ENCODE results near the gene SLC16A13. TPM values are rescaled to one million over a fixed set of nuclear protein-coding genes. Genes with fewer than 3 reads are reported as not detected.

SLC16A13 gene
- total RNA-seq, 2 donors from 2014 or later = 0.56 TPM; not detected in 1

DNA sequence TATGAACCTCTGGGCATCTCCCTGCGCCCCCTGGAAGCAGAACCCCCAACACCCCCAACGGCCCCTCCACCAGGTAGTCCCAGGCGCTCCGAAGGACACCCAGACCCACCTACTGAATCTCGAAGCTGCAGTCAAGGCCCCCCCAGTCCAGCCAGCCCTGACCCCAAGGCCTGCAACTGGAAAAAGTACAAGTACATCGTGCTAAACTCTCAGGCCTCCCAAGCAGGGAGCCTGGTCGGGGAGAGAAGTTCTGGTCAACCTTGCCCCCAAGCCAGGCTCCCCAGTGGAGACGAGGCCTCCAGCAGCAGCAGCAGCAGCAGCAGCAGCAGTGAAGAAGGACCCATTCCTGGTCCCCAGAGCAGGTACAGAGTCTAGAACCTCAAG, 11.4 kb upstream of the SLC16A13 start:
- H3K36me3 ChIP-seq = no peaks in the 10 kb centered on the region
- H3K4me1 ChIP-seq (ENCODE audit: control insufficient read depth in 1 of 2, low read depth in 2 of 2) = peaks cover 4 to 27% of the 10 kb centered on the region in 2 donors
- no peak overlapping the region for H3K27ac ChIP-seq
- H3K9me3 ChIP-seq = no peaks in the 10 kb centered on the region
- peaks cover 12% of the 10 kb centered on the region for H3K27me3 ChIP-seq (replicated peaks; ENCODE audit: insufficient read depth)
- TF ChIP-seq CTCF (IDR thresholded peaks at IDR 0.05) = no peak
- DNase-seq (ENCODE audit: low spot score) (no peak), ATAC-seq (ENCODE audit: insufficient number of reproducible peaks, low FRiP score, low read depth) (no peak)
- no peak overlapping the region for H3K4me3 ChIP-seq

- Histone ChIP-seq H3K36me3 (no peaks in the 10 kb centered on the region), H3K27ac (no peak overlapping the region), H3K9me3 (no peaks in the 10 kb centered on the region), H3K27me3 (replicated peaks; ENCODE audit: insufficient read depth) (peaks cover 12% of the 10 kb centered on the region), H3K4me1 (ENCODE audit: control insufficient read depth in 1 of 2, low read depth in 2 of 2) (peaks cover 4 to 24% of the 10 kb centered on the region in 2 donors), H3K4me3 (no peak overlapping the region)
- no peak for DNase-seq (ENCODE audit: low spot score)
- no peak for ATAC-seq (ENCODE audit: insufficient number of reproducible peaks, low FRiP score, low read depth)
- no peak for TF ChIP-seq CTCF (IDR thresholded peaks at IDR 0.05)
Observed at GRCh38 chr17:7025245-7025644, 10.6 kb upstream of the SLC16A13 start.

GRCh38 chr17:7026471-7027115, 9.2 kb upstream of the SLC16A13 start:
- H3K27me3 ChIP-seq (replicated peaks; ENCODE audit: insufficient read depth) = peaks cover 12% of the 10 kb centered on the region
- ATAC-seq (ENCODE audit: insufficient number of reproducible peaks, low FRiP score, low read depth) (no peak), DNase-seq (ENCODE audit: low spot score) (no peak)
- H3K4me1 ChIP-seq (ENCODE audit: control insufficient read depth in 1 of 2, low read depth in 2 of 2) = peaks cover 4 to 12% of the 10 kb centered on the region in 2 donors
- no peaks in the 10 kb centered on the region for H3K36me3 ChIP-seq
- no peak overlapping the region for H3K27ac ChIP-seq
- H3K9me3 ChIP-seq = no peaks in the 10 kb centered on the region
- TF ChIP-seq CTCF (IDR thresholded peaks at IDR 0.05) = no peak
- no peak overlapping the region for H3K4me3 ChIP-seq

DNA sequence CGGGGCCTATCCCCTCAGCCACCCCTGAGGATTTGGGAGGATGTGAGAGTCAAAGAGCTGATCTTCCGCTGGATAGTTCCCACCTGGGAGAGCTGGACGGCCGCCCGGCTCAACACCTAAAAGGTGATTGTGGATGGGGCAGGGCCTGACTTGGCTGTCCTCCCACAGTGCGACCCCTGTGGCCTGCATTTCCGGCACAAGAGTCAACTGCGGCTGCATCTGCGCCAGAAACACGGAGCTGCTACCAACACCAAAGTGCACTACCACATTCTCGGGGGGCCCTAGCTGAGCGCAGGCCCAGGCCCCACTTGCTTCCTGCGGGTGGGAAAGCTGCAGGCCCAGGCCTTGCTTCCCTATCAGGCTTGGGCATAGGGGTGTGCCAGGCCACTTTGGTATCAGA, 8.5 kb upstream of the SLC16A13 start:
- DNase-seq (ENCODE audit: low spot score) (no peak), ATAC-seq (ENCODE audit: insufficient number of reproducible peaks, low FRiP score, low read depth) (no peak)
- peaks cover 12% of the 10 kb centered on the region for H3K27me3 ChIP-seq (replicated peaks; ENCODE audit: insufficient read depth)
- no peak overlapping the region for H3K4me3 ChIP-seq
- TF ChIP-seq CTCF (IDR thresholded peaks at IDR 0.05) = no peak
- peaks cover under 1 to 9% of the 10 kb centered on the region in 2 donors for H3K4me1 ChIP-seq (ENCODE audit: control insufficient read depth in 1 of 2, low read depth in 2 of 2)
- H3K27ac ChIP-seq = no peak overlapping the region
- H3K9me3 ChIP-seq = no peaks in the 10 kb centered on the region
- no peaks in the 10 kb centered on the region for H3K36me3 ChIP-seq

- no peaks in the 10 kb centered on the region for H3K4me1 ChIP-seq (ENCODE audit: control insufficient read depth in 1 of 2, low read depth in 2 of 2)
- H3K9me3 ChIP-seq = no peaks in the 10 kb centered on the region
- no peak for TF ChIP-seq CTCF (IDR thresholded peaks at IDR 0.05)
- H3K27ac ChIP-seq = no peak overlapping the region
- no peaks in the 10 kb centered on the region for H3K27me3 ChIP-seq (replicated peaks; ENCODE audit: insufficient read depth)
- no peak overlapping the region for H3K4me3 ChIP-seq
- DNase-seq (ENCODE audit: low spot score) (no peak), ATAC-seq (ENCODE audit: insufficient number of reproducible peaks, low FRiP score, low read depth) (no peak)
- H3K36me3 ChIP-seq = no peaks in the 10 kb centered on the region
Observed at GRCh38 chr17:7029096-7029495, 6.7 kb upstream of the SLC16A13 start.

Data from thoracic aorta (tissue), 2 donors.